ENCODE measurements around the gene MAD1L1.

GRCh38 chr7:2051707-2052656 lies 180.8 kb downstream of the MAD1L1 start:
- TF ChIP-seq CTCF (IDR thresholded peaks at IDR 0.05; ENCODE audit: low read depth, low read length, missing input control) (no peak), EGR1 (IDR thresholded peaks at IDR 0.05; ENCODE audit: low read depth in 2 of 2) (no peak), YY1 (IDR thresholded peaks at IDR 0.05) (no peak)
